ENCODE measurements around the gene C3. TPM values are rescaled to one million over a fixed set of nuclear protein-coding genes. Genes with fewer than 3 reads are reported as not detected.
"Not testable (repeated sequence)": the region's sequence is repeated elsewhere in the genome, so short reads cannot be mapped to it uniquely, and the experiment has no call there.

The C3 gene
- total RNA-seq, 1 donor: 93.5 TPM

DNA sequence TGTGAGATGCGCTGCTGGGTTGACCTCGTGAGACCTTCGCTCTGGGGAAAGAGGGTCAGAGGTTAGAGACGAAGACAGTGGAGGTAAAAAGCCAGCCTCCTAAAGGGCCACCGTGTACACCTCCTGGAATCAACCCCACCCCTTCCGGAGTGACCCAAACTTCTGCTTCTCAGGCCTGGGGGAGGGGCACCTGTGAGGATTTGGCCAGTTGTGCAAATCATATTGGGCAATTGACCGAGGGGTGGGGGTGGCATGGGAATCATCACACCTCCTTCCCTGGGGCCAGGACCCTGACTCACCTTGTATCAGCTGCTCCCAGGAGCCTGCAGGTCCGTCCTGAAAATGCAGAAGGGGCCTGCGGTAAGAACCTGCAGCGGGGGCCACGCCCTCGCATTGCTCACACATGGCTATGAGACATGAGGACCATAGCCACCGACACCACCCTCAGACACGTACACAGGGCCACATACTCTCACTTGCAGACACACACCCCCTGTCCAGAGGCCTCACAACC, 53.3 kb downstream of the C3 start:
- DNase-seq (ENCODE audit: low read depth): no peak
- no peak overlapping the region for H3K4me3 ChIP-seq (ENCODE audit: low read depth, low read length)
- TF ChIP-seq, protein P1, sequence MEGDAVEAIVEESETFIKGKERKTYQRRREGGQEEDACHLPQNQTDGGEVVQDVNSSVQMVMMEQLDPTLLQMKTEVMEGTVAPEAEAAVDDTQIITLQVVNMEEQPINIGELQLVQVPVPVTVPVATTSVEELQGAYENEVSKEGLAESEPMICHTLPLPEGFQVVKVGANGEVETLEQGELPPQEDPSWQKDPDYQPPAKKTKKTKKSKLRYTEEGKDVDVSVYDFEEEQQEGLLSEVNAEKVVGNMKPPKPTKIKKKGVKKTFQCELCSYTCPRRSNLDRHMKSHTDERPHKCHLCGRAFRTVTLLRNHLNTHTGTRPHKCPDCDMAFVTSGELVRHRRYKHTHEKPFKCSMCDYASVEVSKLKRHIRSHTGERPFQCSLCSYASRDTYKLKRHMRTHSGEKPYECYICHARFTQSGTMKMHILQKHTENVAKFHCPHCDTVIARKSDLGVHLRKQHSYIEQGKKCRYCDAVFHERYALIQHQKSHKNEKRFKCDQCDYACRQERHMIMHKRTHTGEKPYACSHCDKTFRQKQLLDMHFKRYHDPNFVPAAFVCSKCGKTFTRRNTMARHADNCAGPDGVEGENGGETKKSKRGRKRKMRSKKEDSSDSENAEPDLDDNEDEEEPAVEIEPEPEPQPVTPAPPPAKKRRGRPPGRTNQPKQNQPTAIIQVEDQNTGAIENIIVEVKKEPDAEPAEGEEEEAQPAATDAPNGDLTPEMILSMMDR (IDR thresholded peaks at IDR 0.05; ENCODE audit: insufficient read depth, low read length): no peak

DNA sequence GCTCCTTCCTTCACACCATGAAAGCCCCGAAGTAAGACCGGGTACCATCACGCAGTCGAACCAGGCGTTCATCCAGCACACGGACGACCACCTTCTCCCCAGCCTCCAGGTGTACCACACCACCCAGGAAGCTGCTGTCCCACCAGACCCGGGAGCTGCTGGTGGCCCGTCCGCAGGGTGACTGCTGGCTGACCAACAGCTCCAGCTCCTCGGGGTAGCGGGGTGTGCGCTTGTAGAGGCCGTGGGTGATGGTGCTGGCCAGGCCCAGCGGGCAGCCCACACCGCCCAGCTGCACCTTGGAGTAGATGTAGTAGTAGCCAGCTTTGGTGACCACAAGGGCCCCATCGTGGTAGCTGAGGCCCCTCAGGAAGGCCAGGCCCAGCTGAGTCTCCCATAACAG, 55.5 kb downstream of the C3 start:
- no peak for DNase-seq (ENCODE audit: low read depth)
- no peak overlapping the region for H3K4me3 ChIP-seq (ENCODE audit: low read depth, low read length)
- TF ChIP-seq, protein P1 (IDR thresholded peaks at IDR 0.05; ENCODE audit: insufficient read depth, low read length): no peak

DNA sequence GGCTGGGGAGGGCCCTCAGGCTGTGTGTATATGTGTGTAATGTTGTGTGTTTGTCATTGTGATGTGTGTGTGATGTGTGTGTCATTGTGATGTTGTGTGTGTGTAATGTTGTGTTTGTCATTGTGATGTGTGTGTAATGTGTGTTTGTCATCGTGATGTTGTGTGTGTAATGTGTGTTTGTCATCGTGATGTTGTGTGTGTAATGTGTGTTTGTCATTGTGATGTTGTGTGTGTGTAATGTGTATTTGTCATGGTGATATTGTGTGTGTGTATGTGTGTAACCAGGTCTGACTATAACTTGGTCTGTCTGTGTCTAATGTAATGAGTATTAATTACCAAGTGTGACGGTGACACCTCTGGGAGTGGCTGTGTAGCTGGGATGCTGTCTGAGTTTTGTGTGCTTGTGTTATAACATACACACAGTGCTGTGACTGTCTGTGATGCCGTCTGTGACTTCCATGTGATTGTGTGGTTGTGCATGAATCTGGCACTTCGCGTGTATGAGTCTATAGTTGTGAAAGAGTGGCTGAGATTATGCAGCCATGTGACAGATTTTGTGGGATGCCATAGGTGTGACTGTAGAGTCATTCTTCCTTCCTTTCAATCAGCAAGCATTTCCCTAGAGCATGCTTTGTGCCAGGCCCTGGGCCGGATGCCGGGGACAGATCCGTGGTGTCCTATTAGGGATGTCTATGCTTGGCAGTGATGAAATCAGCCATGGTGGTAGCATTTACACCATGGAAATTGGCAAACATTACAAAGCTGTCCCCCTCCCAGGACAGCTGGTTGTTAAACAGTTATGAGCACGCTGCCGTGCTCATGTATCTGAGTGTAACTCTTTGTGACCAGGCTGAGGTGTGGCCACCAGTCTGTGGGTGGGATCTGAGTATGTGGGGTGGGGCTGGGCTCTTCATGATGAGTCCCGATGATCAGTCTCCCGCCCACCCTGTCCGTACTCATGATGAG, 56.9 kb downstream of the C3 start:
- TF ChIP-seq, protein P1 (IDR thresholded peaks at IDR 0.05; ENCODE audit: insufficient read depth, low read length): no peak
- no peak overlapping the region for H3K4me3 ChIP-seq (ENCODE audit: low read depth, low read length)
- DNase-seq (ENCODE audit: low read depth): no peak

DNA sequence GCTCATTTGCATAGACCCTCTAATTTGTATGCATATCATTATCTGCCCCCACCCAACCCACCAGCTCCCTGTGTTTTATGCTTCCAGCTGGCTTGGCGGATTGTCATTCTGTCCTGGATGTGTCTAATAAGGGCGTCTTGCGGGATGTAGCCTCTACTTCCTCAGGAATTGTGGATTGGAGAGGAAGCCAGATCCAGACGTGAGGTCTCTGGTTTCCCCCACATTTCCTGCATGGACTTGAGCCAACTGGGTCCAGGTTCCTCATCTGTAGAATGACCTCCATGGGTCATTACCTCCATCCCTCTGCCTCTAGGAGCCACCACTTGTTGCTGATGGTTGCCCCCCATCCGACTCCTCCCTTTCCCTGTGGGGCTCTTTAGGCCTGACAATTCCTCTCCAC, 57.7 kb downstream of the C3 start:
- no peak for DNase-seq (ENCODE audit: low read depth)
- TF ChIP-seq, protein P1 (IDR thresholded peaks at IDR 0.05; ENCODE audit: insufficient read depth, low read length): no peak
- H3K4me3 ChIP-seq (ENCODE audit: low read depth, low read length): no peak overlapping the region

DNA sequence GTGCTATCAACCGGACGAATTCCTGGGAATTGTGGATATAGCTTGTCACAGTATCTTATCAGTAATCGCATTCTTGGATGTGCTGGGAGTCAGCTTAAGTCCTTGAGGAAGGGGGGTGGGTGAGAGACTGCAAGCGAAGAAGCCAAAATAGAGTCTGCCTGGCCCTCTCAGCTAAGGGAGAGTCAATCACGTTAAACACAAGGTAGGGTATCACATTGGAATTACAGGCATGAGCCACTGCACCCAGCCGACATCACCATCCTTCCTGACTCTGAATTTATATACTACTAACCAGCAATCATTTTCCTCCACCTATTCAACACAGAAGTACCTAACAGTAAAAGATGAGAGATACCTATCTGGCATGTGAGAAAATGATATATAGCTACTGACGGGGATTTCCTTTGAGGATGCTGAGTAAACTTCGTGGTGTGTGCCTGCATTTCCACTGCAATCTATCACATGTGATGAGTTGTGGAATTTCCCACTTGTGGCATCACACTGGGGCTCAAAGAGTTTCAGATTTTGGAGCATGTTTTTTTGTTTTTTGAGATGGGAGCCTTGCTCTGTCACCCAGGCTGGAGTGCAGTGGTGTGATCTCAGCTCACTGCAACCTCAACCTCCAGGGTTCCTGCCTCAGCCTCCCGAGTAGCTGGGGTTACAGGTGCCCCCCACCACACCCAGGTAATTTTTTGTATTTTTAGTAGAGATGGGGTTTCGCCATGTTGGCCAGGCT, 58.8 kb downstream of the C3 start:
- not testable (repeated sequence) for DNase-seq (ENCODE audit: low read depth)

DNA sequence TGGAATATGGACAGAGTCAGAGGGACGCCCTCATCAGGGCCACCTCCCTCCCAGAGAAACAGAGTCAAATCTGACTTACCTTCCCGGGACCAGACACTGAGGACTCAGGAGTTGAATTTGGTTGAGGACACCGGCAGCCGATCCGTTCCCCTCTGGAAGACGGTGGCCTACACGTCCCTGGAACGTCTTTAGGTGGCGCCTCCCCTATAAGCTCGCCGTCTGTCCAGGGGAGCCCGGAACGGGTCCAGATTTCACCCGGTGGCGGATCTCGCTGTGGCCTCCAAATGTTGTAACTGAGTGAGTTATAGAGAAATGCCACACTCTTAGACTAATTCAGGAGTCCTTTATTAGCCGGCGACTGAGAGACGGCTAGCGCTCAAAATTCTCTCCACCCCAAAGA, 59.5 kb downstream of the C3 start:
- DNase-seq (ENCODE audit: low read depth): no peak
- no peak overlapping the region for H3K4me3 ChIP-seq (ENCODE audit: low read depth, low read length)
- TF ChIP-seq, protein P1 (IDR thresholded peaks at IDR 0.05; ENCODE audit: insufficient read depth, low read length): no peak

More for the DNA sequence above, 58.8 kb downstream of the C3 start:
- H3K4me3 ChIP-seq (ENCODE audit: low read depth, low read length): not testable (repeated sequence)

DNA sequence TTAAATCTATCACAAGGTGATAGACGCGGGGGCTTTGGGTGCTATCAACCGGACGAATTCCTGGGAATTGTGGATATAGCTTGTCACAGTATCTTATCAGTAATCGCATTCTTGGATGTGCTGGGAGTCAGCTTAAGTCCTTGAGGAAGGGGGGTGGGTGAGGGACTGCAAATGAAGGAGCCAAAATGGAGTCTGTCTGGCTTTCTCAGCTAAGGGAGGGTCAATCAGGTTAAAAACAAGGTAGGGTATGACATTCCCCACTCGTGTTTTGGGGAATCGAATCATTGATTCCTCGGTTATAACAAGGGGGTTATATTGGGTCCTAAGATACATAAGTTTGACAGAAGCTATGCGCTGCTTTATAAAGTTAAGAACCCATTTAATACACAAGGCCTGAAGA, 64.1 kb downstream of the C3 start:
- H3K4me3 ChIP-seq (ENCODE audit: low read depth, low read length); DNase-seq (ENCODE audit: low read depth): not testable (repeated sequence)

Data from fibroblast of the aortic adventitia (primary cell).